Tibial nerve (tissue), 4 donors: ENCODE results near the gene SEC16A. TPM values are rescaled to one million over a fixed set of nuclear protein-coding genes. Genes with fewer than 3 reads are reported as not detected.

Experiments
- DNase-seq, 2 donors: peaks; one replicate each; pipeline ENCODE4 v3.0.0-alpha.2; 2019; ENCODE audit warnings: low spot score in 2 of 2
- H3K27ac ChIP-seq, 4 donors: fragments of 200-600 bp; sonication (generic) in 3 of 4; one replicate each; pipeline ENCODE4 v1.5.1; 2017 to 2019; ENCODE audit warnings: mild to moderate bottlenecking in 1 of 4
- H3K27me3 ChIP-seq, 2 donors: fragments of 200-600 bp; sonication (generic) in 1 of 2; one replicate each; pipeline versions ENCODE4 v1.5.1 to v1.6.0; 2017 to 2019
- H3K36me3 ChIP-seq, 3 donors: fragments of 200-600 bp; sonication (generic); one replicate each; pipeline ENCODE4 v1.5.1; 2018 to 2019
- H3K4me1 ChIP-seq, 4 donors: fragments of 200-600 bp; sonication (generic) in 3 of 4; one replicate each; pipeline ENCODE4 v1.5.1; 2017 to 2019
- H3K4me3 ChIP-seq, 4 donors: fragments of 200-600 bp; sonication (generic) in 3 of 4; one replicate each; pipeline ENCODE4 v1.5.1; 2017 to 2019; ENCODE audit warnings: mild to moderate bottlenecking in 1 of 4, moderate library complexity in 1 of 4
- H3K9me3 ChIP-seq, 4 donors: fragments of 200-600 bp; sonication (generic) in 3 of 4; one replicate each; pipeline ENCODE4 v1.5.1; 2017 to 2019
- EP300 ChIP-seq, 2 donors: sonication (generic); formaldehyde crosslinking; IDR thresholded peaks; one replicate each; pipeline ENCODE4 v1.6.1; 2017; ENCODE audit warnings: antibody characterized with exemption in 2 of 2, mild to moderate bottlenecking in 1 of 2
- POLR2A ChIP-seq, 2 donors: fragments of 450-650 bp; IDR thresholded peaks; one replicate each; pipeline ENCODE4 v1.6.1; 2017; ENCODE audit warnings: antibody characterized with exemption in 2 of 2, mild to moderate bottlenecking in 2 of 2, moderate library complexity in 2 of 2
- WGBS, 2 donors: methylation state at CpG; one replicate each; pipeline ENCODE4 v1.1.5; 2018; 5-methylcytosine and 5-hydroxymethylcytosine counted together
- total RNA-seq, 4 donors: library from RNA; depleted of rRNA; stranded (reverse); fragments of >200 nt; gene quantifications; one replicate each; pipeline ENCODE4 v1.1.0, GENCODE V29; 2016
- TF ChIP-seq, protein P1 (sequence below), 5 experiments: fragments of 200-600 bp in 3 of 5; fragments of 450-650 bp in 2 of 5; sonication (generic) in 3 of 5; IDR thresholded peaks; one replicate each; pipeline ENCODE4 v1.5.1; 2016 to 2019; ENCODE audit warnings: antibody characterized with exemption in 5 of 5, mild to moderate bottlenecking in 3 of 5, moderate library complexity in 2 of 5

Gene SEC16A
- total RNA-seq, 4 donors from 2014 or later = 45.8 to 67.5 (median 47.9) TPM

DNA sequence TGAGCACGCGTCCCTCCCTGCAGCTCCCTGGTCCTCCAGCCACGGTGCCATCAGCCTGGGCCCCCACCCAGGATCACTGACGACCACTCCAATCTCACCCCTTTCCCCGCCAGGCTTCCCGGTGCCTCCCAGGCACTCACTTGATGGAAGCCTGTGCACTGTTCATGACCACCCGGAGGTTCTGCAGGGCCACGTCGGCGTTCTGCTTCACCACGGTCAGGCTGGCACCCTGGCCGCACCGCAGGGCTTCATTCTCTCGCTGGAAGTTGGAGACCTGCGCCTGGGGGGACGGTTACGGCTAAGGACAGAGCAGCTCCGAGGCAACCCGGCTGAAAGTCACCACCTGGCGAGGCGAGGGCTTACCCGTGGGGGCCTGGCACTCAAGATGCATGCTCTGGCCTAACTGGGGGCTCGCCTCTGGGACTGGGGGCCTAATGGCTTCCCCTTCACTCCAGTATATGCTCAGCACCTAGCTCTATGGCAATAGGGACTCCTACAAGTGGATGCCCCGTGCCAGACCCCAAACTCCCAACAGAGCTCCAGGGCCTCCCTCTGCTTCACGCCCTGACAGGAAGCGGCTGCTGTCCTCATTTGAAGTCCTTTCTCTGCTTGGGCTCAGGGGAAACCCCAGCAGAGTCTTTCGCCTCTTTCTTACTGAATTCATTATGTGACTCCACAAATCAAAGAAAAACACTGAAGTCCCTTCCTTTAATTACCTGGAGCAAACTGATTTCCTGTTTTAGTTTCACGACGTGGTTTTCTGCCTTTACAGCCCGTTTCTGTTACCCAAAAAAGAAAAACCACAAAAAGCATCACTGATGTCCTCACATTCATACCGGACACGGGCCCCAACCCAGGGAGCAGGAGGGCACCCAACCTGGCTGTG lies 78.7 kb downstream of the SEC16A start:
- WGBS, 2 donors = 89 to 90% methylated on average over 25 to 29 of the region's 32 CpGs
- no peak for DNase-seq
- H3K27ac ChIP-seq = peak overlapping the region in 1 of 4 donors; percentile 59
- H3K4me3 ChIP-seq = no peak overlapping the region
- H3K36me3 ChIP-seq = peaks cover 3 to 59% (median 8%) of the 10 kb centered on the region in 3 donors
- no peaks in the 10 kb centered on the region for H3K9me3 ChIP-seq
- H3K4me1 ChIP-seq = peaks cover 0 to 27% (median 16%) of the 10 kb centered on the region in 4 donors
- no peaks in the 10 kb centered on the region for H3K27me3 ChIP-seq
- TF ChIP-seq, protein P1, sequence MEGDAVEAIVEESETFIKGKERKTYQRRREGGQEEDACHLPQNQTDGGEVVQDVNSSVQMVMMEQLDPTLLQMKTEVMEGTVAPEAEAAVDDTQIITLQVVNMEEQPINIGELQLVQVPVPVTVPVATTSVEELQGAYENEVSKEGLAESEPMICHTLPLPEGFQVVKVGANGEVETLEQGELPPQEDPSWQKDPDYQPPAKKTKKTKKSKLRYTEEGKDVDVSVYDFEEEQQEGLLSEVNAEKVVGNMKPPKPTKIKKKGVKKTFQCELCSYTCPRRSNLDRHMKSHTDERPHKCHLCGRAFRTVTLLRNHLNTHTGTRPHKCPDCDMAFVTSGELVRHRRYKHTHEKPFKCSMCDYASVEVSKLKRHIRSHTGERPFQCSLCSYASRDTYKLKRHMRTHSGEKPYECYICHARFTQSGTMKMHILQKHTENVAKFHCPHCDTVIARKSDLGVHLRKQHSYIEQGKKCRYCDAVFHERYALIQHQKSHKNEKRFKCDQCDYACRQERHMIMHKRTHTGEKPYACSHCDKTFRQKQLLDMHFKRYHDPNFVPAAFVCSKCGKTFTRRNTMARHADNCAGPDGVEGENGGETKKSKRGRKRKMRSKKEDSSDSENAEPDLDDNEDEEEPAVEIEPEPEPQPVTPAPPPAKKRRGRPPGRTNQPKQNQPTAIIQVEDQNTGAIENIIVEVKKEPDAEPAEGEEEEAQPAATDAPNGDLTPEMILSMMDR (IDR thresholded peaks at IDR 0.05) = no peak
- TF ChIP-seq POLR2A (IDR thresholded peaks at IDR 0.05) = no peak
- TF ChIP-seq EP300 (IDR thresholded peaks at IDR 0.05) = no peak

DNA sequence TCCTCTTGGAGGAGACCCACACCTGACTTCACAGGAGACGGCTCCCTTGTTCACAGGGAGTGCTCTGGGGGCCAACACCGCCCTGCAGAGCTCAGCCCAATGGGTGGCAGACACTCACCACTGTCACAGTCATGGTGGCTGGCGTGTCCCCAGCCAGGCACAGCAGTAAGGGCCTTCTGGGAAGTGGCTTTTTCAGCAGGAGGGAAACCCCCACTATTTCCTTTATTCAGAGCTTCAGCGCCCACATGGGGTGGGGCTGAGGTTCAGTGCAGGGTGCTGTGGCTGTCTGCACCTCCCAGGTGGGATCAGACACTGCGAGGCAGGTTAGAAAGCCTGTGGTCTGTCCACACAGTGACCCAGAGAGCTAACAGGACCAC lies 79.3 kb downstream of the SEC16A start:
- Histone ChIP-seq H3K36me3 (peaks cover 3 to 59% (median 8%) of the 10 kb centered on the region in 3 donors), H3K4me3 (no peak overlapping the region), H3K9me3 (no peaks in the 10 kb centered on the region), H3K4me1 (peaks cover 0 to 27% (median 19%) of the 10 kb centered on the region in 4 donors), H3K27ac (peak overlapping the region in 1 of 4 donors; percentile 26), H3K27me3 (no peaks in the 10 kb centered on the region)
- DNase-seq = no peak
- TF ChIP-seq, protein P1 (IDR thresholded peaks at IDR 0.05) = no peak
- TF ChIP-seq EP300 (IDR thresholded peaks at IDR 0.05) (no peak), POLR2A (IDR thresholded peaks at IDR 0.05) (no peak)
- WGBS, 2 donors = 83 to 88% methylated on average over 5 of the region's 5 CpGs

DNA sequence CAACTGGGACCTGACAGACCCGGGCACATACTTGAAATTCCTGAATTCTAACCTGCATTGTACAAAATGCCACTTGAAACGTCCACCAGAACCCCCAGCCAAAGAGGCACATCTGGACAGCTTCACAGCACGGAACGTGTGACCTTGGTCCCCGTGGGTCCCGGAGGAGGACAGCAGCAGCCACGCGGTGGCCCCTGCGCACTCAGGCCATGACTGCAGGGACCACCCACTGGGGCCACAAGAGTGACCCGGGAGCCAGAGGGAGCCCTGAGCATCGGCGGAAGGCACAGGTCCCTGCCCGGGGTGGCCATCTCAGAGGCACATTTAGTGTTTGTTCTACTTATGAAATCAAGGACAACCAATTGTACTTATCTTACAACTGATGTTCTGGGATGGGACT lies 80.8 kb downstream of the SEC16A start:
- no peak overlapping the region for H3K4me3 ChIP-seq
- H3K27ac ChIP-seq = no peak overlapping the region
- peaks cover 0 to 27% (median 23%) of the 10 kb centered on the region in 4 donors for H3K4me1 ChIP-seq
- H3K36me3 ChIP-seq = peaks cover under 1 to 58% (median 4%) of the 10 kb centered on the region in 3 donors
- H3K9me3 ChIP-seq = no peaks in the 10 kb centered on the region
- 70 to 75% methylated on average over 13 of the region's 13 CpGs for WGBS, 2 donors
- no peaks in the 10 kb centered on the region for H3K27me3 ChIP-seq
- TF ChIP-seq, protein P1 (IDR thresholded peaks at IDR 0.05) = no peak
- TF ChIP-seq POLR2A (IDR thresholded peaks at IDR 0.05) (no peak), EP300 (IDR thresholded peaks at IDR 0.05) (no peak)
- DNase-seq = no peak

DNA sequence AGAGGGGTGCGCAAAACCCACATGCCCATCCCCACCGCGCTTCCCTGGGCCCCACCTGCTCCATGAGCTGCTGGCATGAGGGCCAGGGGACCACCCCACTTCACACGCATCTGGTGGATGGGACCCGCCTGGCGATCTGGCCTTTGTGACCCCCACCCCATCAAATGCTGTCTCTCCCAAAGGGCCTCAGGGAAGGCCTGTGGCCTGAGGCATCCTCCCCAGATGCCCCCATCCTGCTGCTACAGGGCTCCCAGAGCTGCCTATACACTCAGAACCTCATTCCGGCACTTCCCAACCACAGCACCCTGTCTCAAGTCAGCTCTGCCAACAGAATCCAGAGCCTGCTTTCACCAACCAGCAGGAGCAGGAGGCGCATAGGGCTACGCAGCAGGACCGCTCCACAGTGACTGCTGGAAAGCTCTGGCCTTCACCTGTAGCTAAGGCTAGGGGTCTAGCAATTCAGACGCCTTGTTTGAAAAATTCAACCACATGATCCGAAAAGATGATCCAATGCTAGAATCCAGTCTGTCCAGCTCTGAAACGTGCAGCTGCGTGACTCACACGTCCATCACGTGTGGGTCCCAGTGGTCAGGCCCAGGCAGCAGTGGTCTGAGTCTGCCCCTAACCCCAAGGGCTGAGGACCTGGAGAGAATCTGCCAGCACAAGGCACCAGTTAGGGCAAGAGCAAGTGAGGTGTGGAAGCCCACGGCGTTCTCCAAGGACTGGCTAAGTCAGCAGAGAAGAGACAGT lies 81.5 kb downstream of the SEC16A start:
- no peak for DNase-seq
- peaks cover 0 to 27% (median 23%) of the 10 kb centered on the region in 4 donors for H3K4me1 ChIP-seq
- H3K9me3 ChIP-seq = no peaks in the 10 kb centered on the region
- H3K27me3 ChIP-seq = no peaks in the 10 kb centered on the region
- TF ChIP-seq EP300 (IDR thresholded peaks at IDR 0.05) (no peak), POLR2A (IDR thresholded peaks at IDR 0.05) (no peak)
- TF ChIP-seq, protein P1 (IDR thresholded peaks at IDR 0.05) = no peak
- H3K36me3 ChIP-seq = peaks cover 0 to 58% (median 0%) of the 10 kb centered on the region in 3 donors
- 89% methylated on average over 18 of the region's 18 CpGs for WGBS, 2 donors
- peak overlapping the region in 1 of 4 donors; percentile 80 for H3K27ac ChIP-seq
- H3K4me3 ChIP-seq = no peak overlapping the region
